Stomach (tissue), 9 donors: ENCODE measurements around the gene FERMT3. TPM values are rescaled to one million over a fixed set of nuclear protein-coding genes. Genes with fewer than 3 reads are reported as not detected.

ENCODE experiments used
- DNase-seq, 2 donors: peaks; one replicate each; pipeline versions ENCODE4 v3.0.0 to v3.0.0-alpha.2; 2013 to 2019
- H3K27ac ChIP-seq, 5 donors: fragments of 200-600 bp in 4 of 5; sonication (generic) in 4 of 5; one replicate each; pipeline ENCODE4 v1.5.1; 2013 to 2019; ENCODE audit warnings: mild to moderate bottlenecking in 1 of 5, moderate library complexity in 1 of 5
- H3K27me3 ChIP-seq, 3 donors: fragments of 200-600 bp; sonication (generic); one replicate each; pipeline ENCODE4 v1.5.1; 2017 to 2019; ENCODE audit warnings: mixed run types in 1 of 3
- H3K36me3 ChIP-seq, 4 donors: fragments of 200-600 bp; sonication (generic); 1 replicate in 3 of 4; 2 replicates in 1 of 4; pipeline ENCODE4 v1.5.1; 2016 to 2019
- H3K4me1 ChIP-seq, 4 donors: fragments of 200-600 bp; sonication (generic); one replicate each; pipeline ENCODE4 v1.5.1; 2016 to 2019
- H3K4me3 ChIP-seq, 4 donors: fragments of 200-600 bp; sonication (generic) in 3 of 4; one replicate each; pipeline ENCODE4 v1.5.1; 2016 to 2019; ENCODE audit warnings: mild to moderate bottlenecking in 1 of 4
- H3K9me3 ChIP-seq, 4 donors: fragments of 200-600 bp; sonication (generic); one replicate each; pipeline ENCODE4 v1.5.1; 2016 to 2019
- CTCF ChIP-seq, 7 experiments: fragments of 450-650 bp in 4 of 7; fragments of 200-600 bp in 3 of 7; sonication (generic) in 3 of 7; IDR thresholded peaks; one replicate each; pipeline ENCODE4 v1.5.1; 2016 to 2019; ENCODE audit warnings: antibody characterized with exemption in 7 of 7, control low read depth in 2 of 7, mild to moderate bottlenecking in 1 of 7
- EP300 ChIP-seq: sonication (generic); formaldehyde crosslinking; IDR thresholded peaks from one replicate; pipeline ENCODE4 v1.6.1; 2017; ENCODE audit warnings: antibody characterized with exemption
- POLR2A ChIP-seq, 4 donors: fragments of 450-650 bp; IDR thresholded peaks; one replicate each; pipeline ENCODE4 v1.6.1; 2016; ENCODE audit warnings: antibody characterized with exemption in 4 of 4, control low read depth in 2 of 4, mild to moderate bottlenecking in 1 of 4, moderate library complexity in 1 of 4
- POLR2AphosphoS5 ChIP-seq, 3 donors: sonication (generic); formaldehyde crosslinking; IDR thresholded peaks; one replicate each; pipeline ENCODE4 v1.6.1; 2016; ENCODE audit warnings: antibody characterized with exemption in 3 of 3
- WGBS, 5 donors: extraction: QIAGEN DNeasy Blood & Tissue Kit in 3 of 5; methylation state at CpG; one replicate each; pipeline versions ENCODE4 v1.1.5 to v1.1.7; 2013 to 2018; 5-methylcytosine and 5-hydroxymethylcytosine counted together
- intact Hi-C: fragments of 100-400 bp; cut with DNase I; formaldehyde crosslinking; loops from one replicate; pipeline ENCODE4 v1.15.1; 2023; ENCODE audit warnings: low total_unique reads
- polyA plus RNA-seq, 3 donors: library from polyadenylated mRNA; stranded (reverse); fragments of 200-250 nt; gene quantifications; one replicate each; pipeline ENCODE4 v1.2.3, GENCODE V29; 2013
- total RNA-seq, 5 donors: library from RNA; depleted of rRNA; stranded (reverse); fragments of >200 nt; gene quantifications; one replicate each; pipeline versions ENCODE4 v1.1.0 to v1.2.3, GENCODE V29; 2014 to 2016
- donor health status: healthy with polysubstance abuse.
- donor health status: Bipolar disorder and iron deficiency.
- donor health status: healthy.

The FERMT3 gene
- total and polyA plus RNA-seq, 8 donors = 11.9 to 31.9 (median 18.7) TPM

- Histone ChIP-seq H3K27me3 (no peaks in the 10 kb centered on the region), H3K9me3 (no peaks in the 10 kb centered on the region), H3K4me3 (peak within 1 kb of the TSS; percentile 53 to 70 (median 58)), H3K36me3 (peaks cover 0 to 21% (median 9%) of the 10 kb centered on the region in 4 donors), H3K27ac (peak within 1 kb of the TSS in 4 of 5 donors; percentile 88 to 97 (median 93)), H3K4me1 (peaks cover 39 to 45% (median 43%) of the 10 kb centered on the region in 4 donors)
- intact Hi-C loops = no loop called here
- peak; percentile 99 to 100 for DNase-seq
- TF ChIP-seq POLR2A (IDR thresholded peaks at IDR 0.05) (peak in 1 of 4 donors; percentile 32), EP300 (no peak), CTCF (IDR thresholded peaks at IDR 0.05) (peak in 2 of 7 experiments; percentile 13 to 17), POLR2AphosphoS5 (IDR thresholded peaks at IDR 0.05) (peak; percentile 91 to 95 (median 94))
- WGBS, 5 donors = 0 to 1% (median 1%) methylated on average over 30 to 73 of the region's 74 CpGs
Observed at GRCh38 chr11:64185693-64186491, 20.6 kb upstream of the FERMT3 start, which contains the start of gene STIP1. STIP1 (plus strand) TSS chr11:64186171; CDS start chr11:64186262, 91 bp downstream.

- TF ChIP-seq EP300 = no peak
- no peak for TF ChIP-seq CTCF (IDR thresholded peaks at IDR 0.05)
- TF ChIP-seq POLR2AphosphoS5 (IDR thresholded peaks at IDR 0.05) = no peak
- no peak for TF ChIP-seq POLR2A (IDR thresholded peaks at IDR 0.05)
- Histone ChIP-seq H3K9me3 (no peaks in the 10 kb centered on the region), H3K4me1 (peaks cover 34 to 38% (median 35%) of the 10 kb centered on the region in 4 donors), H3K27ac (no peak overlapping the region), H3K27me3 (no peaks in the 10 kb centered on the region), H3K36me3 (peaks cover 0 to 21% (median 10%) of the 10 kb centered on the region in 4 donors), H3K4me3 (no peak overlapping the region)
- intact Hi-C loops = no loop called here
- peak in 1 of 2 donors; percentile 64 for DNase-seq
- 0 to 1% (median 1%) methylated on average over 24 to 48 of the region's 48 CpGs for whole genome bisulfite sequencing, 5 donors
Observed at GRCh38 chr11:64186492-64187165, 19.9 kb upstream of the FERMT3 start.

GRCh38 chr11:64192434-64192833, 14.1 kb upstream of the FERMT3 start:
- H3K9me3 ChIP-seq = no peaks in the 10 kb centered on the region
- WGBS, 5 donors = 90 to 97% (median 91%) methylated on average over 5 of the region's 5 CpGs
- no peak for DNase-seq
- no peak overlapping the region for H3K27ac ChIP-seq
- H3K4me1 ChIP-seq = peaks cover 0 to 6% (median 4%) of the 10 kb centered on the region in 4 donors
- intact Hi-C loops = no loop called here
- no peaks in the 10 kb centered on the region for H3K27me3 ChIP-seq
- no peak overlapping the region for H3K4me3 ChIP-seq
- no peak for TF ChIP-seq POLR2A (IDR thresholded peaks at IDR 0.05)
- no peak for TF ChIP-seq EP300
- no peak for TF ChIP-seq CTCF (IDR thresholded peaks at IDR 0.05)
- TF ChIP-seq POLR2AphosphoS5 (IDR thresholded peaks at IDR 0.05) = no peak
- peaks cover 50 to 74% (median 62%) of the 10 kb centered on the region in 4 donors for H3K36me3 ChIP-seq

- Histone ChIP-seq H3K9me3 (no peaks in the 10 kb centered on the region), H3K4me1 (no peaks in the 10 kb centered on the region), H3K27me3 (no peaks in the 10 kb centered on the region), H3K27ac (no peak overlapping the region), H3K36me3 (peaks cover 86 to 95% (median 93%) of the 10 kb centered on the region in 4 donors), H3K4me3 (no peak overlapping the region)
- no peak for DNase-seq
- 82 to 90% (median 89%) methylated on average over 9 of the region's 9 CpGs for WGBS, 5 donors
- intact Hi-C loops = no loop called here
- TF ChIP-seq POLR2A (IDR thresholded peaks at IDR 0.05) (no peak), POLR2AphosphoS5 (IDR thresholded peaks at IDR 0.05) (no peak), CTCF (IDR thresholded peaks at IDR 0.05) (no peak), EP300 (no peak)
Observed at GRCh38 chr11:64196626-64197025, 9.9 kb upstream of the FERMT3 start.
